HCT116 (cell line): ENCODE results near the gene TNC. TPM values are rescaled to one million over a fixed set of nuclear protein-coding genes. Genes with fewer than 3 reads are reported as not detected.

ENCODE experiments used
- ATAC-seq: fragments of 200-7000 bp; cut with Tn5 transposase; 2 replicates; pipeline ENCODE4 v1.9.1; 2020; ENCODE audit warnings: mild to moderate bottlenecking, moderate library complexity
- BruUV-seq: library from RNA; stranded (reverse); fragments of 400-500 nt; replicated peaks from 2 replicates; lab custom pipeline; 2021; lab: Mats Ljungman, UMichigan
- CTCF ChIA-PET: fragments of 300-600 bp; sonication (Branson Sonifier 250); formaldehyde crosslinking; loops from one replicate; lab custom pipeline; 2021; ENCODE audit warnings: antibody characterized with exemption; lab: Charles Lee
- POLR2A ChIA-PET: fragments of 300-600, 350-600 bp; sonication (Branson Sonifier 250); formaldehyde crosslinking; loops from one replicate; lab custom pipeline; 2021; ENCODE audit warnings: antibody characterized with exemption; lab: Charles Lee
- RAD21 ChIA-PET, 2 experiments: fragments of 300-600 bp; sonication (Branson Sonifier 250); formaldehyde crosslinking; loops; one replicate each; lab custom pipeline; 2023; ENCODE audit warnings: low total read pairs in 2 of 2; ENCODE audit not compliant: uncharacterized antibody in 2 of 2, unreplicated experiment in 2 of 2, low non-redundant PET in 1 of 2; lab: Charles Lee
- DNase-seq: peaks from one replicate; pipeline ENCODE4 v3.0.0-alpha.2; 2010; ENCODE audit warnings: low read depth, low spot score
- H2AFZ ChIP-seq: fragments of 200-600 bp; shearing (Covaris generic), sonication (generic); 2 replicates; pipeline ENCODE4 v1.6.1; 2017; ENCODE audit warnings: low read depth, mixed run types, mixed read lengths, antibody characterized with exemption, low read length; ENCODE audit not compliant: poor library complexity, severe bottlenecking
- H3K27ac ChIP-seq: 2 replicates; pipeline ENCODE4 v1.5.1; 2012; ENCODE audit warnings: low read depth, low read length
- H3K27me3 ChIP-seq: fragments of 200-600 bp; sonication (generic); 2 replicates; pipeline ENCODE4 v1.6.1; 2016; ENCODE audit warnings: mixed run types, low read length, mixed read lengths; ENCODE audit not compliant: insufficient read depth
- H3K36me3 ChIP-seq, 2 experiments: fragments of 200-500 bp in 1 of 2; fragments of 200-600 bp in 1 of 2; sonication (Bioruptor generic) in 1 of 2; sonication (generic) in 1 of 2; 2 replicates each; pipeline versions ENCODE4 v1.5.1 to v1.6.1; 2014 to 2016; ENCODE audit warnings: low read length in 2 of 2, inconsistent platforms in 1 of 2, mixed read lengths in 1 of 2, mixed run types in 1 of 2; ENCODE audit not compliant: insufficient read depth in 2 of 2, control insufficient read depth in 1 of 2
- H3K4me1 ChIP-seq, 2 experiments: fragments of 200-600 bp in 1 of 2; sonication (generic) in 1 of 2; 2 replicates each; pipeline versions ENCODE4 v1.5.1 to v1.6.1; 2012 to 2017; ENCODE audit warnings: low read length in 2 of 2, inconsistent platforms in 1 of 2, mild to moderate bottlenecking in 1 of 2, mixed read lengths in 1 of 2, mixed run types in 1 of 2, moderate library complexity in 1 of 2; ENCODE audit not compliant: insufficient read depth in 2 of 2, control insufficient read depth in 1 of 2
- H3K4me2 ChIP-seq: fragments of 200-600 bp; sonication (generic); 2 replicates; pipeline ENCODE4 v1.6.1; 2017; ENCODE audit warnings: mixed run types, low read length, mixed read lengths
- H3K4me3 ChIP-seq, 2 experiments: fragments of 200-600 bp in 1 of 2; sonication (generic) in 1 of 2; replicated peaks in 1 of 2; 2 replicates each; pipeline ENCODE4 v1.5.1; 2011 to 2016; ENCODE audit warnings: low read length in 2 of 2, control low read depth in 1 of 2, low read depth in 1 of 2, mild to moderate bottlenecking in 1 of 2, mixed read lengths in 1 of 2, mixed run types in 1 of 2
- H3K79me2 ChIP-seq: fragments of 200-600 bp; sonication (generic); 2 replicates; pipeline ENCODE4 v1.6.1; 2017; ENCODE audit warnings: mild to moderate bottlenecking, mixed run types, low read length, moderate library complexity, mixed read lengths; ENCODE audit not compliant: insufficient read depth
- H3K9ac ChIP-seq: fragments of 200-600 bp; sonication (generic); 2 replicates; pipeline ENCODE4 v1.6.1; 2016; ENCODE audit warnings: low read length, mixed read lengths
- H3K9me2 ChIP-seq: fragments of 200-600 bp; sonication (generic), shearing (Covaris generic); 2 replicates; pipeline ENCODE4 v1.6.1; 2017; ENCODE audit warnings: mixed run types, mild to moderate bottlenecking, moderate library complexity; ENCODE audit not compliant: insufficient read depth
- H3K9me3 ChIP-seq, 2 experiments: fragments of 200-500 bp in 1 of 2; fragments of 200-600 bp in 1 of 2; sonication (Bioruptor generic) in 1 of 2; sonication (generic) in 1 of 2; 2 replicates each; pipeline ENCODE4 v1.6.1; 2014 to 2017; ENCODE audit warnings: low read length in 2 of 2, mixed read lengths in 2 of 2, inconsistent platforms in 1 of 2, low read depth in 1 of 2, mild to moderate bottlenecking in 1 of 2, mixed run types in 1 of 2, moderate library complexity in 1 of 2; ENCODE audit not compliant: control insufficient read depth in 1 of 2, insufficient read depth in 1 of 2
- H4K20me1 ChIP-seq: fragments of 200-600 bp; sonication (generic), shearing (Covaris generic); 2 replicates; pipeline ENCODE4 v1.6.1; 2017; ENCODE audit warnings: mixed run types, mild to moderate bottlenecking, moderate library complexity; ENCODE audit not compliant: insufficient read depth
- CBX3 ChIP-seq: IDR thresholded peaks from 2 replicates; pipeline ENCODE4 v1.6.1; 2012; ENCODE audit warnings: low read depth
- CEBPB ChIP-seq: IDR thresholded peaks from 2 replicates; pipeline ENCODE4 v1.6.1; 2012; ENCODE audit warnings: low read depth
- CTCF ChIP-seq, 3 experiments: fragments of 200-600 bp in 1 of 3; sonication (generic) in 1 of 3; IDR thresholded peaks in 2 of 3; conservative IDR thresholded peaks in 1 of 3; 2 replicates each; pipeline ENCODE4 v1.5.1; 2012 to 2017; ENCODE audit warnings: low read depth in 2 of 3, low read length in 2 of 3, antibody characterized with exemption in 1 of 3, borderline replicate concordance in 1 of 3, control low read depth in 1 of 3, mild to moderate bottlenecking in 1 of 3, mixed read lengths in 1 of 3, mixed run types in 1 of 3, moderate library complexity in 1 of 3; ENCODE audit not compliant: insufficient read depth in 1 of 3
- EGR1 ChIP-seq: IDR thresholded peaks from 2 replicates; pipeline ENCODE4 v1.6.1; 2012; ENCODE audit warnings: low read depth
- ELF1 ChIP-seq: IDR thresholded peaks from 2 replicates; pipeline ENCODE4 v1.6.1; 2012; ENCODE audit warnings: low read depth, borderline replicate concordance
- EZH2 ChIP-seq: fragments of 200-600 bp; sonication (generic); IDR thresholded peaks from 2 replicates; pipeline ENCODE4 v1.6.1; 2017; ENCODE audit warnings: antibody characterized with exemption, mixed run types
- EZH2phosphoT487 ChIP-seq: fragments of 200-600 bp; IDR thresholded peaks from 2 replicates; pipeline ENCODE4 v1.6.1; 2018; ENCODE audit warnings: antibody characterized with exemption, borderline replicate concordance
- FOSL1 ChIP-seq: IDR thresholded peaks from 2 replicates; pipeline ENCODE4 v1.6.1; 2012; ENCODE audit warnings: low read depth
- JUND ChIP-seq: IDR thresholded peaks from 2 replicates; pipeline ENCODE4 v1.6.1; 2012
- MAX ChIP-seq: IDR thresholded peaks from 2 replicates; pipeline ENCODE4 v1.6.1; 2012
- POLR2A ChIP-seq: IDR thresholded peaks from 2 replicates; pipeline ENCODE4 v1.7.0; 2011; ENCODE audit warnings: borderline replicate concordance; ENCODE audit not compliant: insufficient read depth, insufficient read length; ENCODE audit errors: extremely low read depth
- POLR2AphosphoS5 ChIP-seq: IDR thresholded peaks from 2 replicates; pipeline ENCODE4 v1.6.1; 2011; ENCODE audit warnings: mild to moderate bottlenecking, low read depth, low read length, moderate library complexity
- RAD21 ChIP-seq: IDR thresholded peaks from 2 replicates; pipeline ENCODE4 v1.6.1; 2012; ENCODE audit warnings: low read depth, mild to moderate bottlenecking
- REST ChIP-seq: IDR thresholded peaks from 2 replicates; pipeline ENCODE4 v1.6.1; 2012; ENCODE audit warnings: low read depth
- SIN3A ChIP-seq: IDR thresholded peaks from 2 replicates; pipeline ENCODE4 v1.6.1; 2012; ENCODE audit warnings: low read depth
- SP1 ChIP-seq: IDR thresholded peaks from 2 replicates; pipeline ENCODE4 v1.6.1; 2012; ENCODE audit warnings: low read depth
- SRF ChIP-seq: IDR thresholded peaks from 2 replicates; pipeline ENCODE4 v1.6.1; 2012; ENCODE audit warnings: low read depth
- TCF7L2 ChIP-seq: IDR thresholded peaks from 2 replicates; pipeline ENCODE4 v1.7.0; 2011; ENCODE audit warnings: borderline replicate concordance, inconsistent platforms; ENCODE audit not compliant: insufficient read depth, insufficient read length; ENCODE audit errors: extremely low read depth
- YY1 ChIP-seq: IDR thresholded peaks from 2 replicates; pipeline ENCODE4 v1.6.1; 2011; ENCODE audit warnings: low read length, low read depth, moderate library complexity, mild to moderate bottlenecking; ENCODE audit not compliant: insufficient replicate concordance; ENCODE audit errors: extremely low read depth
- ZNF274 ChIP-seq: fragments of 200-500 bp; sonication (Bioruptor generic); IDR thresholded peaks from 2 replicates; pipeline ENCODE4 v1.6.1; 2014; ENCODE audit warnings: mild to moderate bottlenecking, low read depth, low read length, inconsistent platforms
- intact Hi-C: fragments of 100-400 bp; cut with micrococcal nuclease; formaldehyde crosslinking; loops from 2 replicates; pipeline ENCODE4 v1.10.0; 2022
- total RNA-seq: library from RNA; stranded (reverse); gene quantifications from one replicate; pipeline ENCODE4 v1.2.1, GENCODE V29; 2021; ENCODE audit not compliant: unreplicated experiment

TNC gene
- total RNA-seq, 1 experiment from 2014 or later: 0.49 TPM

GRCh38 chr9:115107701-115108100 lies 10.3 kb downstream of the TNC start:
- no peaks in the 10 kb centered on the region for H3K9me3 ChIP-seq
- H3K27ac ChIP-seq: no peak overlapping the region
- H3K79me2 ChIP-seq: no peaks in the 10 kb centered on the region
- H3K36me3 ChIP-seq: no peaks in the 10 kb centered on the region
- no peak for DNase-seq
- H3K9me2 ChIP-seq: no peaks in the 10 kb centered on the region
- no peak overlapping the region for H3K9ac ChIP-seq
- H4K20me1 ChIP-seq: no peaks in the 10 kb centered on the region
- ATAC-seq: no peak
- H3K4me2 ChIP-seq: no peak overlapping the region
- no peak for TF ChIP-seq POLR2A
- no peak for TF ChIP-seq CBX3
- TF ChIP-seq REST: no peak
- no peak for TF ChIP-seq FOSL1
- TF ChIP-seq YY1: no peak
- no peak for TF ChIP-seq EGR1
- no peak for TF ChIP-seq ELF1
- no peak for TF ChIP-seq SIN3A
- no peak for TF ChIP-seq JUND
- TF ChIP-seq POLR2AphosphoS5: no peak
- no peak for TF ChIP-seq ZNF274
- TF ChIP-seq EZH2: no peak
- TF ChIP-seq TCF7L2: no peak
- no peak for TF ChIP-seq CEBPB
- no peak for TF ChIP-seq MAX
- no peak for TF ChIP-seq SP1
- no peak for TF ChIP-seq SRF
- no peak for TF ChIP-seq EZH2phosphoT487
- no peak for TF ChIP-seq RAD21
- TF ChIP-seq CTCF (IDR thresholded peaks at IDR 0.05 in 2 of 3, conservative IDR thresholded peaks at IDR 0.05 in 1 of 3; ENCODE audit: borderline replicate concordance in 1 of 3, insufficient read depth in 1 of 3, low read depth in 2 of 3, low read length in 2 of 3): no peak
- POLR2A ChIA-PET: no interaction called here
- RAD21 ChIA-PET: no interaction called here
- no peaks in the 10 kb centered on the region for H3K4me1 ChIP-seq
- no peak overlapping the region for H2AFZ ChIP-seq
- H3K27me3 ChIP-seq: peaks cover 24% of the 10 kb centered on the region; the same call in 1 of the 2 replicates
- CTCF ChIA-PET: no interaction called here
- no peak overlapping the region for H3K4me3 ChIP-seq
- BruUV-seq: no TSS peak
- intact Hi-C loops: no loop called here
